Endothelial cell of umbilical vein (primary cell): ENCODE results near the gene RALGPS1. TPM values are rescaled to one million over a fixed set of nuclear protein-coding genes. Genes with fewer than 3 reads are reported as not detected.

ENCODE experiments used
- BruUV-seq: library from RNA; stranded (reverse); fragments of 400-500 nt; replicated peaks from 2 replicates; lab custom pipeline; 2021; lab: Mats Ljungman, UMichigan
- CTCF ChIA-PET: fragments of 300-600, 350-600 bp; sonication (Branson Sonifier 250); formaldehyde crosslinking; loops from one replicate; lab custom pipeline; 2021; ENCODE audit warnings: antibody characterized with exemption, inconsistent platforms; lab: Charles Lee
- POLR2A ChIA-PET: fragments of 300-600, 350-600 bp; sonication (Branson Sonifier 250); formaldehyde crosslinking; loops from one replicate; lab custom pipeline; 2021; ENCODE audit warnings: antibody characterized with exemption, inconsistent platforms; lab: Charles Lee
- DNase-seq: peaks from one replicate; pipeline ENCODE4 v3.0.0-alpha.2; 2011; ENCODE audit warnings: low read depth, low spot score
- FAIRE-seq: peaks from 2 replicates; lab custom pipeline; 2011; peaks lifted over from hg19 to GRCh38; lab: Jason Lieb, UNC
- H2AFZ ChIP-seq: 2 replicates; pipeline ENCODE4 v1.6.0; 2012; ENCODE audit warnings: low read depth, low read length, control low read depth, inconsistent platforms
- H3K27ac ChIP-seq: 2 replicates; pipeline ENCODE4 v1.5.1; 2011; ENCODE audit warnings: low read depth, mild to moderate bottlenecking, control low read depth, low read length, moderate library complexity; ENCODE audit not compliant: insufficient read depth
- H3K27me3 ChIP-seq, 2 experiments: 2 replicates each; pipeline versions ENCODE4 v1.6.0 to v1.6.1; 2011; ENCODE audit warnings: low read length in 2 of 2, mixed read lengths in 1 of 2; ENCODE audit not compliant: control insufficient read depth in 2 of 2, insufficient read depth in 2 of 2
- H3K36me3 ChIP-seq, 2 experiments: 2 replicates in 1 of 2; 3 replicates in 1 of 2; pipeline ENCODE4 v1.5.1; 2011; ENCODE audit warnings: low read length in 2 of 2, mild to moderate bottlenecking in 1 of 2, moderate library complexity in 1 of 2; ENCODE audit not compliant: control insufficient read depth in 2 of 2, insufficient read depth in 2 of 2; ENCODE audit errors: extremely low read depth in 1 of 2
- H3K4me1 ChIP-seq: 3 replicates; pipeline ENCODE4 v1.5.1; 2011; ENCODE audit warnings: mild to moderate bottlenecking, low read length; ENCODE audit not compliant: control insufficient read depth, insufficient read depth; ENCODE audit errors: extremely low read depth
- H3K4me2 ChIP-seq: 2 replicates; pipeline ENCODE4 v1.6.1; 2011; ENCODE audit warnings: low read length, control low read depth, mixed read lengths; ENCODE audit not compliant: insufficient read depth
- H3K4me3 ChIP-seq, 3 experiments: fragments of 200-600 bp in 1 of 3; sonication (generic), shearing (Covaris generic) in 1 of 3; replicated peaks in 1 of 3; 2 replicates each; pipeline ENCODE4 v1.5.1; 2011 to 2016; ENCODE audit warnings: control low read depth in 3 of 3, low read length in 3 of 3, mild to moderate bottlenecking in 2 of 3, inconsistent platforms in 1 of 3, low read depth in 1 of 3, moderate library complexity in 1 of 3; ENCODE audit not compliant: insufficient read depth in 1 of 3
- H3K79me2 ChIP-seq: 2 replicates; pipeline ENCODE4 v1.6.0; 2012; ENCODE audit warnings: low read length, inconsistent platforms; ENCODE audit not compliant: control insufficient read depth, insufficient read depth
- H3K9ac ChIP-seq: replicated peaks from 2 replicates; pipeline ENCODE3; 2011; ENCODE audit warnings: low read length, control low read depth; ENCODE audit not compliant: insufficient read depth; ENCODE audit errors: extremely low read depth
- H3K9me1 ChIP-seq: replicated peaks from 3 replicates; pipeline ENCODE4 v1.6.0; 2011; ENCODE audit warnings: mild to moderate bottlenecking, low read length; ENCODE audit not compliant: control insufficient read depth, insufficient read depth; ENCODE audit errors: extremely low read depth
- H3K9me3 ChIP-seq: replicated peaks from 2 replicates; pipeline ENCODE4 v1.5.1; 2012; ENCODE audit warnings: low read length, inconsistent platforms; ENCODE audit not compliant: control insufficient read depth, insufficient read depth
- H4K20me1 ChIP-seq: replicated peaks from 2 replicates; pipeline ENCODE3; 2011; ENCODE audit warnings: mild to moderate bottlenecking, low read length; ENCODE audit not compliant: control insufficient read depth, insufficient read depth; ENCODE audit errors: extremely low read depth
- EZH2 ChIP-seq: IDR thresholded peaks from 2 replicates; pipeline ENCODE4 v1.6.1; 2012; ENCODE audit warnings: borderline replicate concordance, low read depth, mild to moderate bottlenecking, moderate library complexity, low read length, inconsistent platforms; ENCODE audit not compliant: severe bottlenecking
- FOS ChIP-seq: IDR thresholded peaks from 2 replicates; pipeline ENCODE4 v1.6.1; 2011; ENCODE audit warnings: mild to moderate bottlenecking, low read length, moderate library complexity, borderline replicate concordance; ENCODE audit not compliant: insufficient read depth
- GATA2 ChIP-seq: IDR thresholded peaks from 2 replicates; pipeline ENCODE4 v1.7.0; 2011; ENCODE audit warnings: low read depth, mild to moderate bottlenecking, moderate library complexity, mixed read lengths, low read length; ENCODE audit not compliant: insufficient read length, insufficient read depth
- JUN ChIP-seq: IDR thresholded peaks from 2 replicates; pipeline ENCODE4 v1.6.1; 2011; ENCODE audit warnings: borderline replicate concordance, low read depth; ENCODE audit not compliant: insufficient read length, insufficient read depth
- MYC ChIP-seq: IDR thresholded peaks from one replicate; pipeline ENCODE4 v1.6.1; 2011; ENCODE audit warnings: mild to moderate bottlenecking, low read depth, low read length
- POLR2A ChIP-seq: IDR thresholded peaks from 2 replicates; pipeline ENCODE4 v1.6.1; 2012; ENCODE audit warnings: low read depth, mild to moderate bottlenecking, control low read depth, low read length
- POLR2AphosphoS5 ChIP-seq: IDR thresholded peaks from 2 replicates; pipeline ENCODE4 v1.6.1; 2012; ENCODE audit warnings: low read depth, mild to moderate bottlenecking, control low read depth, low read length, moderate library complexity; ENCODE audit not compliant: insufficient read depth
- dilution Hi-C: fragments of 300-500 bp; cut with MboI; formaldehyde crosslinking; loops from one replicate; pipeline ENCODE4 v1.15.0; 2019; ENCODE audit warnings: low sequenced_read_pairs; ENCODE audit not compliant: extremely low pct_ligation_motif_present
- intact Hi-C: fragments of 100-400 bp; cut with micrococcal nuclease; formaldehyde crosslinking; loops from one replicate; pipeline ENCODE4 v1.10.0; 2022
- polyA plus RNA-seq, 4 experiments: library from polyadenylated mRNA; depleted of rRNA in 3 of 4; stranded (reverse) in 3 of 4; unstranded in 1 of 4; fragments of >200 nt; gene quantifications; 2 replicates each; pipeline versions ENCODE4 v1.2.1 to v1.2.3, GENCODE V29; 2011 to 2012; ENCODE audit warnings: missing spikeins in 1 of 4
- total RNA-seq: library from RNA; stranded (reverse); gene quantifications from 2 replicates; pipeline ENCODE4 v1.2.3, GENCODE V29; 2021
- TF ChIP-seq, protein P1 (sequence below), 2 donors: IDR thresholded peaks; 1 replicate in 1 of 2; 2 replicates in 1 of 2; pipeline ENCODE4 v1.5.1; 2011; ENCODE audit warnings: low read length in 2 of 2, mild to moderate bottlenecking in 2 of 2, moderate library complexity in 2 of 2, control low read depth in 1 of 2, inconsistent platforms in 1 of 2, low read depth in 1 of 2; ENCODE audit not compliant: insufficient read depth in 1 of 2; ENCODE audit errors: extremely low read depth in 1 of 2
- TF ChIP-seq, protein P2 (sequence below): IDR thresholded peaks from 2 replicates; pipeline ENCODE4 v1.6.1; 2011; ENCODE audit not compliant: insufficient read depth, insufficient read length

Gene RALGPS1
- total and polyA plus RNA-seq, 2 donors (not counting 3 experiments of a cell fraction or from before 2014, with no cell fraction given) = 3.8 to 5.5 TPM

DNA sequence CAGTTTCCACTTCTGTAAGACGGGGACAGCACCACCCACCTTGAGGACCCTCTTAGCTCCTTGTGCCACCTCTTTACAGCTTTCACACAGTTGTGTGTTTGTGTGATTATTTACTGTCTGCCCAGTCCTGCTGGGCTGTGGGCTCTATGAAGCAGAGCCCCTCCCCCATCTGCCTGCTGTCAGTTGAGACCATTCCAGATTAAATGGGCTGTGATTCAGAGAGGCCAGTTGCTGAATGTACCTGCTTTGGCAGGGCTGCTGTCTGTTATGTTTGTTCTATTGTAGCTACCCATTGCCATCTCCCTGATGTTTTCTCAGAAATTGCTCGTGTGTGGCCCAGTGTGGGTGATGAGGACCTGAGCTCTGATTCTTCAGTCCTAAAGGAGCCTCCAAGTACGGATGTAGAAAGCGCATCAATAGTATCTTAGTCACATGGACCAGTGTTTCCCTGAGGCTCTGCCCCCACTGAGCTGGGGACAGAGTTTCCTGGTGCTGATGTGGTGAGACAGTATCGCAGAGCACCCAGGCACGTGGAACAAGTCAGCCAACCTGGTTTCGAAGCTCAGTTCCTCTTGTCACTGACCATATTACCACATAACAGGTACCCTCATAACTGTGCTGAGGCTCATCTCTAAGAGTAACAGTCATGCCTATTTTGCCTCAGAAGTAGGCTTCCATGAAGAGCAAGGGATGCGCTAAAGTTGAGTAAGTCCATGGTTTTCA lies 204.2 kb downstream of the RALGPS1 start:
- no TSS peak for BruUV-seq
- H3K9me1 ChIP-seq = no peaks in the 10 kb centered on the region
- ChIA-PET POLR2A (no interaction called here), CTCF (no interaction called here)
- H2AFZ ChIP-seq = no peak overlapping the region
- H4K20me1 ChIP-seq = no peaks in the 10 kb centered on the region
- no peaks in the 10 kb centered on the region for H3K27me3 ChIP-seq
- FAIRE-seq = no peak
- dilution Hi-C loops = no loop called here
- H3K79me2 ChIP-seq = peaks cover 3% of the 10 kb centered on the region
- H3K9me3 ChIP-seq = no peaks in the 10 kb centered on the region
- H3K27ac ChIP-seq = no peak overlapping the region
- H3K36me3 ChIP-seq = no peaks in the 10 kb centered on the region
- H3K9ac ChIP-seq = no peak overlapping the region
- H3K4me1 ChIP-seq = peaks cover 19% of the 10 kb centered on the region
- no peak for TF ChIP-seq MYC
- TF ChIP-seq POLR2AphosphoS5 = no peak
- TF ChIP-seq POLR2A = no peak
- TF ChIP-seq, protein P1, sequence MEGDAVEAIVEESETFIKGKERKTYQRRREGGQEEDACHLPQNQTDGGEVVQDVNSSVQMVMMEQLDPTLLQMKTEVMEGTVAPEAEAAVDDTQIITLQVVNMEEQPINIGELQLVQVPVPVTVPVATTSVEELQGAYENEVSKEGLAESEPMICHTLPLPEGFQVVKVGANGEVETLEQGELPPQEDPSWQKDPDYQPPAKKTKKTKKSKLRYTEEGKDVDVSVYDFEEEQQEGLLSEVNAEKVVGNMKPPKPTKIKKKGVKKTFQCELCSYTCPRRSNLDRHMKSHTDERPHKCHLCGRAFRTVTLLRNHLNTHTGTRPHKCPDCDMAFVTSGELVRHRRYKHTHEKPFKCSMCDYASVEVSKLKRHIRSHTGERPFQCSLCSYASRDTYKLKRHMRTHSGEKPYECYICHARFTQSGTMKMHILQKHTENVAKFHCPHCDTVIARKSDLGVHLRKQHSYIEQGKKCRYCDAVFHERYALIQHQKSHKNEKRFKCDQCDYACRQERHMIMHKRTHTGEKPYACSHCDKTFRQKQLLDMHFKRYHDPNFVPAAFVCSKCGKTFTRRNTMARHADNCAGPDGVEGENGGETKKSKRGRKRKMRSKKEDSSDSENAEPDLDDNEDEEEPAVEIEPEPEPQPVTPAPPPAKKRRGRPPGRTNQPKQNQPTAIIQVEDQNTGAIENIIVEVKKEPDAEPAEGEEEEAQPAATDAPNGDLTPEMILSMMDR (IDR thresholded peaks at IDR 0.05; ENCODE audit: extremely low read depth in 1 of 2, insufficient read depth in 1 of 2, low read depth in 1 of 2, low read length in 2 of 2) = no peak
- TF ChIP-seq JUN = no peak
- no peak for TF ChIP-seq EZH2
- TF ChIP-seq, protein P2, sequence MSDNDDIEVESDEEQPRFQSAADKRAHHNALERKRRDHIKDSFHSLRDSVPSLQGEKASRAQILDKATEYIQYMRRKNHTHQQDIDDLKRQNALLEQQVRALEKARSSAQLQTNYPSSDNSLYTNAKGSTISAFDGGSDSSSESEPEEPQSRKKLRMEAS = no peak
- TF ChIP-seq FOS = no peak
- TF ChIP-seq GATA2 = no peak
- no peak overlapping the region for H3K4me2 ChIP-seq
- H3K4me3 ChIP-seq = no peak overlapping the region
- no peak for DNase-seq
- intact Hi-C loops = no loop called here
